ENCODE data around the gene SGMS1. TPM values are rescaled to one million over a fixed set of nuclear protein-coding genes. Genes with fewer than 3 reads are reported as not detected.

Gene SGMS1
- polyA plus RNA-seq, 3 donors: 48.9 to 52.5 (median 50.2) TPM

DNA sequence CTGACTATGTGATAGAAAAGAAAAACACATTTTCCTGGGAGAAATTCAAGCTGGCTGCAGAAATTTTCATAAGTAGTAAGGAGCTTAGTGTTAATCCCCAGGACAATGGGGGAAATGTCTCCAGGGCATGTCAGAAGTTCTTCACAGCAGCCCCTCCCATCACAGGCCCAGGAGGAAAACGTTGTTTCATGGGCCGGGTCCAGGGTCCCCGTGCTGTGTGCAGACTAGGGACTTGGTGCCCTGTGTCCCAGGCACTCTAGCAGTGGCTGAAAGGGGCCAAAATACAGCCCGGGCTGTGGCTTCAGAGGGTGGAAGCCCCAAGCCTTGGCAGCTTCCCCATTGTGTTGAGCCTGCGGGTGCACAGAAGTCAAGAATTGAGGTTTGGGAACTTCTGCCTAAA, 273.4 kb downstream of the SGMS1 start:
- DNase-seq (ENCODE audit: extremely low read depth in 1 of 11, low read depth in 9 of 11, low spot score in 4 of 11): no peak

DNA sequence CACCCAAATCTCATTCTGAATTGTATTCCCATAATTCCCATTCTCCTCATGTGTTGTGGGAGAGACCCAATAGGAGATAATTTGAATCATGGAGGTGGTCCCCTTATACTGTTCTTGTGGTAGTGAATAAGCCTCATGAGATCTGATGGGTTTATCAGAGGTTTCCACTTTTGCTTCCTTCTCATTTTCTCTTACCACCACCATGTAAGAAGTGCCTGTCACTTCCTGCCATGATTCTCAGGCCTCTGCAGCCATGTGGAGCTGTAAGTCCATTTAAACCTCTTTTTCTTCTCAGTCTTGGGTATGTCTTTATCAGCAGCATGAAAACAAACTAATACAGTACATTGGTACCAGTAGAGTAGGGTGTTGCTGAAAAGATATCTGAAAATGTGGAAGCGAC, 274.2 kb downstream of the SGMS1 start:
- no peak for DNase-seq (ENCODE audit: extremely low read depth in 1 of 11, low read depth in 9 of 11, low spot score in 4 of 11)

DNA sequence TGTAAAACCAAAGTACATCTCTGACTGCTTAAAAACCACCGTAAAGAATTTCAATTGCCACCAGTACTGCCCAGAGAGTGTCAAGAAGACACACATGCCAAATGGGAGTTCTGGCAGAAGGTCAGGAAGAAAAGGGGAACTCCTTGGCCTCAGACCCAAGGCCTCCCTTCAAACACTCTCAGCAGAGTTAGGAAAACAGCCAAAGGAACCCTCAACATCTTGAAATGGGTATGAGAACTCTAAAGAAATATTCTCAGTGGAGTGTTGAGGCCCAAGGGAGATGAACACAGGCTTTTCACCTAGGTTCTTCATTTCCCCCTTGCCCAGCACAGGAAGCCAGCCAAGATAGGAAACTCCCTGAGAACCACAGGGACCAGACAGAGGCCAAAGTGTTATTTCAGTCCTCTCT, 276.4 kb downstream of the SGMS1 start:
- DNase-seq (ENCODE audit: extremely low read depth in 1 of 11, low read depth in 9 of 11, low spot score in 4 of 11): no peak

DNA sequence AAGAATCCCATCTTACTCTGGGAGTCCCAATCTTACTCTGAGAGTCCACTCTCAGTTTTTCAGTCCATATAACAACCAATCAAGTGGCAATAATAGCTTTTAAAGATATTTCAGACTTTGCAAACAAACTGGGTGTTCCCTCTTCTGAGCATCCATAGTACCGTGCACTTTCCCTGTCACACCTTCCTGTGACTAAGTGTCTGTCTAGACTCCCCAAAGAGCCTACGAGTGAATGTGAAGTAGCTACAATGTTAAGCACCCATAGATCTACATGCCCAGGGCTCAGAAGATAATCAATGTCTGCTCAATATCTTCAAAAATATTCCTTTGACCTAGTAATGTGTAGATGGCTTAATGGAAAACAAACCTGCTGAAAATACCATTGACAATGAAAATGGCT, 276.8 kb downstream of the SGMS1 start:
- DNase-seq (ENCODE audit: extremely low read depth in 1 of 11, low read depth in 9 of 11, low spot score in 4 of 11): no peak

DNA sequence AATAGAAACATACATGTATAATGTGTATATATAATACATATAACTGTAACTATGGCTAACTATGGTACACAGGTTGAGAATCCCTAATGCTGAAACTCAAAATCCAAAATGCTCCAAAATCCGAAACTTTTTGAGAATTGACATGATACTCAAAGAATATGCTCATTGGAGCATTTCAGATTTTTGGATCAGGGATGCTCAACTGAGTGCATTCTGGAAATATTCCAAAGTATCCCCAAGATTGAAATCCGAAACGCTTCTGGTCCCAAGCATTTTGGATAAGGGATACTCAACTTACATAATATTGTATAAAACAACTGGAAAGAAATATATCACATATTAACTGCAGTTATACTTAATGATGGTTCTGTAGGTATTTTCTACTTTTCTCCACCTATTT, 278.2 kb downstream of the SGMS1 start:
- no peak for DNase-seq (ENCODE audit: extremely low read depth in 1 of 11, low read depth in 9 of 11, low spot score in 4 of 11)

DNA sequence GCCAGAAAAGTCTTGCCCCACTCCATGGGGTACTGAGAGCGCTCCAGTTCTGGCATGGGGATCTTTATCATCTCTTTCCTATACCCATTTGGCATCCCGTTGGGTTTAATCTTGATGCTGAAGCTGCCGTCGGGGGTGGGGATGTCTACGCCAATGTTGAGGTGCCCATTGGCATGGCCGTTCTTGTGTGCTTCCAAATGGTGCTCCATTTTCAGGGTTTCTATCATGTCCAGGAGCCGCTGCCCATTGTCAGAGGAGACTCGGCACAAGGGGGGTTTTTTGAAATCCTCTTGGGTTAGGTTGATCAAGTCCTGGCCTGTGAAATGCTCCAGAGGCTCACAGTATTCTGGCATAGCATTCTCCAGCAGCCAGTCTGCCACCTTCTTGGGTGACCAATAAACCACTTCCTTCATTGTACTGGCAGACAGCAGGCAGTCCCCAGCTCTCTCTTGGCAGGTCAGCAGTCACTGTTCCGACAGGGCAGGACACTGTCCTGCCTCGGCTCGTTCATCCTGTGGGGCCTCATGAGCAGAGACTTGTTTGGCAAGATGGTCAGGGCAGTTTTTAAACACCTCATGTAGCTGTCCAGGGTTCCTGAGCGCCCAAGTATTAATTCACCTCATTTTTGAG, 279.9 kb downstream of the SGMS1 start:
- no peak for DNase-seq (ENCODE audit: extremely low read depth in 1 of 11, low read depth in 9 of 11, low spot score in 4 of 11)

DNA sequence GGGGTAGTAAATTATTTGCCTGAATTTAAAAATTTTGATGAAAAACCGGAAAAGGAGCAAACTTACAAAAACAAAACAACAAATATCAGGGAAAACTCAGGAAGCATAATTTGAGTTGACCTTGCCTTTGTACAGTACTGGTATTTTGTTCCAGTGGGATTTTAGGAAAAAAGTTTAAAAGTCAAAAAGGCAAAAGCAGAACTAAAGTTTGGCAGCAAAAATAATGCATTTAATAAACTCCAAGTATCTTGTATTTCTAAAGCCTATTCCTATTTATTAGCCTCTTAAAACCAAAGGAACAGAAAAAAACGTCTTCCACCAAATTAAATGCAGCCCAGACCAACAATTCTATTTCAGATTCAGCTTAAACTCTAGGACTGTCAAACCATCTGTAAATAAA, 281.8 kb downstream of the SGMS1 start:
- DNase-seq (ENCODE audit: extremely low read depth in 1 of 11, low read depth in 9 of 11, low spot score in 4 of 11): no peak

DNA sequence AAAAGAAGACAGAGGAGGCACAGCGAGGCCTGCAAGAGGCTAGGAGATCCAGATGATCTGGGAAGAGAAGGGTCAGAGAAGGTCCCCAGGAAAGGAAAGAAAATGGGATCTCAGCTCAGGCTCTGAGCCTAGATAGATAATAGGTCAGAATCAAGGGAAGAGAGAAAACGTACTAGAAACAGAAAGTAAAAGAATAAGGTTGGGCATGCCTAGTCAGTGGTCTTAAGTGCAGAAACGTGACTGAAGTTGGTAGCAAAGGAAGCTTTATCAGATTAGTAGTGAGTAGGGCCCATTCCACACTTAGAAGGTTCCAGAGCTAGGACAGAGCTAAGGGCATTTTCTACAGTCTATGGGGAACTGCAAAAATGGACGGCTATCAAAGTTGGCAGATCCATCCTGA, 287.6 kb downstream of the SGMS1 start:
- no peak for DNase-seq (ENCODE audit: extremely low read depth in 1 of 11, low read depth in 9 of 11, low spot score in 4 of 11)

DNA sequence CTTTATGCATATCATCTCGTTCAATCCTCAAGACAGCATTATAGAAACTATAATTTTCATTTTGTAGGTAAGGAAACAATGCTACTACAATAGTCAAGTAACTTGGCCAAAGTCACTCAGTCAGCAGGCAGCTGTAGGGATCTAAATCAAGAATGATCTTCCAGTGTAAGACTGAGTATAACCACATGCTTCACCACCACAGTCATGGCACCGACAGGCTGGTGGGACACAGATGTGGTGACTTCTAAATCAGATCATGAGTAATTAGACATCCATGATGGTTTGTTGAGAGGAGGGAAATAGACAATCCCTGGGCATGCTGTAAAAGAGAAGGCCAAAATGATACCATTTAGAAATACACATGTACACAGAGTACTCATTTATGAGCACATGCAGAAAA, 288.4 kb downstream of the SGMS1 start:
- DNase-seq (ENCODE audit: extremely low read depth in 1 of 11, low read depth in 9 of 11, low spot score in 4 of 11): no peak

DNA sequence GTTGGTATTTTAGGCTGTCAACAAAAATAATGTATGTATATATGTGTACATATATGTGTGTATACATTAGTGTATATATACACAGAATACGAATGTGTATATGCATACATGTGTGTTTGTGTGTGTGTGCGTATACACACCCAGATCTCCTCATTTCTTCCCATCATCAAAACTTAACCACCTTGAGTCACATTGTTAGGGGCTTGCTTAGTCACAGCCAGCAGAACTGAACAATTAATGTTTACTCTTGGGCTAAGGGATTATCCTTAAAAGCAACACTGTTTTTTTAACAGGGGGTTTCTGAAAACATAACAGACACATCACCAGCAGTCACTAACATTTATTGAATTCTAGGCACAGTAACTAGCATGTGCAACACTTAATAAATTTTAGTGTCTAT, 289.5 kb downstream of the SGMS1 start:
- DNase-seq (ENCODE audit: extremely low read depth in 1 of 11, low read depth in 9 of 11, low spot score in 4 of 11): no peak

DNA sequence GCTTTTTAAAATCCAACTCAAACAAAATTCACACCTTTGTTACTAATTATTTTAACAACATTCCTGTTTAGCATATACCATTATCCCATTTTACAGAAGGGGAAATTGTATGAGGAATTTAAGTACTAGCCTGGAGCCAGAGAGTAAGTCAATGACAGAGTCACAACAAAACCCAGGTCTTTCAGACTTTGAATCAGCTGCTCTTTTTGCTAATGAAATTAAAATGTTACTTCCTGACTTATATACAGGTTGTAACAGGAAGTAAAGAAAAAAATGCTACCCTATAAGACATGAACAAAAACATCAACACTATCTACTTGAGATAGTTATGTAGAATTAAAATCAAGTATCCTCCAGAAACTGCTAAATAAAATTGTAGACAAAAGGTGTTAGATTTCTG, 289.9 kb downstream of the SGMS1 start:
- DNase-seq (ENCODE audit: extremely low read depth in 1 of 11, low read depth in 9 of 11, low spot score in 4 of 11): no peak

DNA sequence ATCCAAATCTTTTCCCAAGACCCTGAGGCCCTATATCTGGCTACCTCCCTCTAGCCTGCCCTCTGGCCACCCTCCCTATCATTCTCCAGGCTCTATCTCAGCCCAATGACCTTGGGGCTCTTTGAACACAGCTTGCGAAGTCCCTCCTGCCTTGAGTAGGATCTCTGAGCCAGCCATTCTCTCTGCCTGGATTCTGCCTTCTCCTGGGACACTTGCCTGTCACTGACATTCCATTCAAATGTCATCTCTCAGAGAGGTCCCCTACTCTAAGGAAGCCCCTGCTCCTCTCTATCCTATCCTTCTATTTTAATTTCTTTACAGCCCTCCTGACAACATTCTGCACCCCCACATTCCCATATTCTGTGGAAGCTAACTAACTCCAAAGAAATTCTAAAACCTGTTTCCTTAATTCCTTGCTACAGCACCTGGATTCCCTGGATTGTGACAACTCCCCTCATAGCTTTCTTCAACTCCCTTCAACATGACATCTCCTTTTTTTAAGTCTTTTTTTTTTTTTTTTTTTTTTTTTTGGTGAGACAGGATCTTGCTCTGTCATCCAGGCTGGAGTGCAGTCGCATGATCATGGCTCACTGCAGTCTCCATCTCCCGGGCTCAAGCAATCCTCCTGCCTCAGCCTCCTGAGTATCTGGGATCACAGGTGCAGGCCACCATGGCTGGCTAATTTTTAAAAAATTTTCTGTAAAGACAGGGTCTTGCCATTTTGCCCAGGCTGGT, 291.5 kb downstream of the SGMS1 start:
- no peak for DNase-seq (ENCODE audit: extremely low read depth in 1 of 11, low read depth in 9 of 11, low spot score in 4 of 11)

DNA sequence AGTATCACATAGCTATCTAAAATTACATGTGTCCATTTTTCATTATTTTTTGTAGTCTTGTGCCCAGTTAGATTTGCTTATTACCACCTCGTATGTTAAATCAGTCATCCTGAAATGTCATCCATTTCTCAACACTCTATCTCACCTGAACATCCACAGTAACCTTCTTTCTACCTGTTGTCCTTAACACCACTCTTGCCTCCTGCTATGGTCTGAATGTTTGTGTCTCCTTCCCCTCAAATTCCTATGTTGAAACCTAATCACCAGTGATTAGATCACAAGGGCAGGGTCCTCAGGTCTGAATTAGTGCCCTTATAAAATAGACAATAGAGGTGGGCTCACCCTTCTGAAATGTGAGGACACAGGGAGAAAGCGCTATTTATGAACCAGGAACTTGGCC, 292.3 kb downstream of the SGMS1 start:
- DNase-seq (ENCODE audit: extremely low read depth in 1 of 11, low read depth in 9 of 11, low spot score in 4 of 11): no peak

DNA sequence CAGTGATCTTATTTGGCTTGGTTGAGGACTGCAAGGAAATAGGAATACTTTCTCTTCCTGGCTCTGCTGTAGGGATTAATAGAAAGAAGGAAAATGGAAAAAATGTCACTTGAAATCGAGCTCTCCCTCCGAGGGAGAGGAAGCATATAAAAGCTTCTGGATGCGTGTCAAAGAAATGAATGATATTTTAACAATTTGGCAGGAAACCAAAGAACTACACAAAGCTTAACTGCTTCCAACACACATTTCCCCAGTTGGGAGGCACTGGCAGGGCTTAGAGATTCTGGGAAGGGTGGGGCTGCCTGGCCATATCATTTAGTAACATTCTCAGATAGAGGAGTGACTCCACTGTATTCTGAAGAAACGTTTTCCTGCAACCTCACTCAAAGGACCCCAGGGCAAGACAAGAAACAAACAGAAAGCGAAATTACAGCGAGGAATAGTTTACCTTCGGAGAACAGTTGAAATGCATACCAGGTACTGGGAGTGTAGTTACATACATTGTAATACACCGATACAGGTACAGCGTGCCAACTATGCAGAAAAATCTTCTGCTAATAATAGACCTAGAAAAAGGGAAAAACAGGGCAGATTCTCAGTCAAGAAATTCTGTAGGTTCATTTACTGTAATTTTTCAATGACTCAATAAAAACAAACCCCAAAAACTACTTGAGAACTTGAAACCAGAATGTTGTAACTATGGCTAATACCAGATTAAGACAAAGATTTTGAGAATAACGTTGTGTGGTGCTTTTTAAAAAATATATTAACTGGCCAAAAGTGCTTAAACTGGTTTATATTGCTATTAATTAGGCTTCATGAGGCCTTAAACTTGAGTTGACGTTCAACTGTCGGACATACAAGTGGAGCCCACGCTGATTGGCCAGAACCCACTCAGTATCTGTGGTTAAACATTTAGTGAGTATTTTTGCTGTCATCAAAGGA, 296.7 kb downstream of the SGMS1 start:
- peak; percentile 18 to 49 (median 30) for DNase-seq (ENCODE audit: extremely low read depth in 1 of 11, low read depth in 9 of 11, low spot score in 4 of 11)

DNA sequence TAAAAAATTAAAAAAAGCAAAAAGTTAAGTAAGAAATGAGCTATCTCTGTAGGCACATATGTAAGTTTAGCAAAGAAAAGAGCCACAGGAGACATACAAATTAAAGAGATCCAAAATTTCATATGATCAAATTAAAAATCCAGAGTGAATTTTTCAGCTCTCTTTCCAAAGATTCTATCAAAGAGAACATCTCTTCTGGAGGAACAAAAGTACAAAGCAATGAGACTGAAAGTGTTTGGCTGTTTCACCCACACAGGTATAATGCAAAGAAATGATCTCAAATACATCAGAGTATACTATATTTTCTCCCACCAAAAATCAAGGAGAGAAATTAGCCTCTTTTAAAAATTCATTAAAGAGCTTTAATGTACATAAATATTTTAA, 297.6 kb downstream of the SGMS1 start:
- no peak for DNase-seq (ENCODE audit: extremely low read depth in 1 of 11, low read depth in 9 of 11, low spot score in 4 of 11)

DNA sequence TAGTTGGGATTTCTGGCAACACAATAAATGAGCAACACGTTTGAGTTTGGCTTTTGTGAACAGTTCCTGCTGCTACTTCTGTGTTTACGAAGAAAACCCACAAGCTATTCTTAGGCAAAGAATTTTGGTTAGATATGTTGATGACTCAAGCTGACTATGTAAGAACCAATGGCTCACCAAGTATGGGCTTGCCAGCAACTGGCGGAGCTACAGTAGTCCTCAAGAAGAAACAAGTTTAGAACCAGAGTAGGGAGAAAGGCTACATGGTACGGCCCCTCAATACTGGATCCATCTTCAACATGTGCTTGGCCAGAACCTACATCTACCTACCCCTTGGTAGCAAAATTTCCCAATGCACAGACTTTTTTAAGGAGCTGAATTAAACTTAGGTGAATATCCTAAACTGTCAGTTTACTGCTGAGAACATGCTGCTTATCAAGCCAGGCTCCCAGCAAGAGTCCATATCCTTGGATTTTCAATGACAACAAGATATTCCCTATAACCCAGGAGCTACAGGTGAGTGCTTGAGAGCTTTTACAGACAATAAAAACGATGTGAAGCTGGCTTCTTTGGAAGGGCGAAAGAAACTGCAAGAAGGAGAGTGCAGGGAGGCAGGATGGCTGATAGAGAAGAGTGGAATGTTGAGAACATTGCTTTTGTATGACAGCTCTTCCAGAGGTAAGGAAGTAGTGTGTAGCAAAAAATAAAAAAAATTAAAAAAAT, 298.1 kb downstream of the SGMS1 start:
- no peak for DNase-seq (ENCODE audit: extremely low read depth in 1 of 11, low read depth in 9 of 11, low spot score in 4 of 11)

DNA sequence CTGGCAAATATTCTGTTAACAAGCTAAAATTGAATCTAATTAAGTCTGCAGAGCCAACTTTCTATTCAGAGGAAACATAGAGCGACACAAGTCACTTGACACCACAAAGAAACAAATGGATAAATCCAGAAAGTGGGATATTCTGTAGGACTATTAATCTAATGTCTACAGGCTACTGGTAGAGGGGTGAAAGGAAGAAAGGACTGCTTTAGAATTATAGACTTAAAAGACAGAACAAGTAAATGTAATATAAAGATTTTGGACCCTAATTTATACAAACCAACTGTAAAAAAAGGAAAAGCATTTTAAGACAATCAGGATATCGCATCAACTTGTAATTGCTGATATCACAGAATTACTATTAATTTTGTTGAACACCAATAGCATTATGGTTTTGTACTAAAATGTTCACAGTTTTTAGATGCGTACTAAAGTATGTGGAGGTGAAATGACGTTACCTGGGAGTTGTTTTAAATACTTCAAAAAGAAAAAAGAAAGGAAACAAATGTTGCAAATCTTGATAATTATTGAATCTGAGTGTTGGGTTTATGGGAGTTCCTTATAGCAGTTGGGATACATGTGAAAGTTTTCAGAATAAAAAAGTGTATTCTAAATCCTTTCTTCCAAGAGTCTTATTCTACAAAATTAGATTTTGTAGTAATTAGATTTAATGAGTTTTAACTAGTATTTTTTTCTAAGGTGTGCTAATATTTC, 298.9 kb downstream of the SGMS1 start:
- DNase-seq (ENCODE audit: extremely low read depth in 1 of 11, low read depth in 9 of 11, low spot score in 4 of 11): no peak

DNA sequence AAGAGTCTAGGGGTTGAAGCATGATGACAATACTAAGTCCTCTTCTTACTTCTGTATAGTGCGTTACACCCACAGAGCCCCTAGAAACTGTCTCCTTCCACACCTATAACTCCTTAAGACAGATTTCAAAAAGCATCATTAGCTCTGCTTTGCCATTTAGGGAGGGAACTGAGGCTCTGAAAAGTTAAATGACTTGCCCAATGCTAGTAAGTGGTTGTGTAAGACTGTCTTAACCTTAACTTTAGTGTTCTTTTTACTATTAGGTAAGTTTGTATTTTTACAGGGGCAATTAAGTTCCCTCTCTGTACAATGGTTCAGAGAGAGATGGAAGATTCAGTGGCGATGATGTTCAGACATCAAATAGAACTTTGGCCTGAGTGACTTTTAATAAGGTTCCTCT, 299.7 kb downstream of the SGMS1 start:
- DNase-seq (ENCODE audit: extremely low read depth in 1 of 11, low read depth in 9 of 11, low spot score in 4 of 11): no peak

DNA sequence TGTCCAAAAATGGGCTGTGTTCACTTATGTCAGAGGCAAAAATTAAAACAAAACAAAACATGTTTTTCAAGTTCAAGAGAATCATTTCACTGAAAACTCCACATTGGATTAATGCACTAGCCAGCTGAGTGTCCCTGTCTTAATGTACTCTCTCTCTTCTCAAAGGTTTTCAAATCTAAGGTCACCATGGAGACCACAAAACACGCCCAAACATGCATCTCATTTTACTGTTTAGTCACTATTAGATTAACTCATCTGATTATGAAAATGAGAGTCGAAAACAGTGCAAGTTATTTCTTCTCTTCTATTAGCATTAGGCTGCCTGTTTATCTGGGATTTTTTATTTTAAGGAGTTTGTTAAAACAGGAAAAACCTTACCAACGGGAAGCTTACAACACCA, 301.7 kb downstream of the SGMS1 start:
- DNase-seq (ENCODE audit: extremely low read depth in 1 of 11, low read depth in 9 of 11, low spot score in 4 of 11): no peak

All from renal cortex interstitium (tissue), 11 donors.